Heart left ventricle (tissue), 16 donors: ENCODE data around the gene GRM1. TPM values are rescaled to one million over a fixed set of nuclear protein-coding genes. Genes with fewer than 3 reads are reported as not detected.
A peak's percentile ranks its signal among the peaks of the same experiment; 100 is the strongest.

Experiments
- ATAC-seq, 4 donors: fragments of 200-7000 bp; cut with Tn5 transposase; one replicate each; pipeline ENCODE4 v1.9.1; 2020 to 2022; ENCODE audit warnings: moderate library complexity in 4 of 4, mild to moderate bottlenecking in 3 of 4, moderate number of reproducible peaks in 1 of 4
- DNase-seq, 5 donors: peaks; one replicate each; pipeline ENCODE4 v3.0.0-alpha.2; 2020
- H3K27ac ChIP-seq, 12 donors: fragments of 200-600 bp; sonication (generic) in 4 of 12; one replicate each; pipeline versions ENCODE4 v1.5.0 to v1.8.0; 2016 to 2022; ENCODE audit warnings: mild to moderate bottlenecking in 2 of 12
- H3K27me3 ChIP-seq, 9 donors: fragments of 200-600 bp; sonication (generic) in 2 of 9; one replicate each; pipeline versions ENCODE4 v1.5.1 to v1.8.0; 2016 to 2022; ENCODE audit warnings: mild to moderate bottlenecking in 3 of 9
- H3K36me3 ChIP-seq, 9 donors: fragments of 200-600 bp; sonication (generic) in 2 of 9; one replicate each; pipeline versions ENCODE4 v1.5.0 to v1.8.0; 2018 to 2022; ENCODE audit warnings: mild to moderate bottlenecking in 2 of 9
- H3K4me1 ChIP-seq, 12 donors: fragments of 200-600 bp; sonication (generic) in 4 of 12; one replicate each; pipeline versions ENCODE4 v1.5.0 to v1.8.0; 2016 to 2022; ENCODE audit warnings: mild to moderate bottlenecking in 3 of 12
- H3K4me3 ChIP-seq, 12 donors: fragments of 200-600 bp; sonication (generic) in 4 of 12; one replicate each; pipeline versions ENCODE4 v1.5.0 to v1.8.0; 2017 to 2022; ENCODE audit warnings: mild to moderate bottlenecking in 9 of 12, moderate library complexity in 4 of 12
- H3K9me3 ChIP-seq, 12 donors: fragments of 200-600 bp; sonication (generic) in 4 of 12; one replicate each; pipeline versions ENCODE4 v1.5.0 to v1.8.0; 2016 to 2022; ENCODE audit warnings: mild to moderate bottlenecking in 1 of 12
- CTCF ChIP-seq, 12 donors: fragments of 200-600 bp; sonication (generic) in 4 of 12; IDR thresholded peaks; one replicate each; pipeline versions ENCODE4 v1.5.0 to v1.8.0; 2018 to 2022; ENCODE audit warnings: antibody characterized with exemption in 12 of 12, mild to moderate bottlenecking in 5 of 12
- POLR2A ChIP-seq, 2 donors: fragments of 450-650 bp; IDR thresholded peaks; one replicate each; pipeline ENCODE4 v1.6.1; 2017; ENCODE audit warnings: antibody characterized with exemption in 2 of 2, mild to moderate bottlenecking in 2 of 2, moderate library complexity in 2 of 2
- WGBS, 4 donors: extraction: QIAGEN DNeasy Blood & Tissue Kit in 2 of 4; methylation state at CpG; one replicate each; pipeline versions ENCODE4 v1.1.5 to v1.1.7; 2013 to 2018; 5-methylcytosine and 5-hydroxymethylcytosine counted together
- intact Hi-C, 10 donors: fragments of 100-400 bp; cut with DNase I; formaldehyde crosslinking; loops; one replicate each; pipeline versions ENCODE4 v1.11.1 to v1.14.2; 2022
- polyA plus RNA-seq, 2 donors: library from polyadenylated mRNA; stranded (reverse); fragments of 200-250 nt; gene quantifications; one replicate each; pipeline ENCODE4 v1.2.3, GENCODE V29; 2013
- total RNA-seq, 9 donors: library from RNA; depleted of rRNA in 2 of 9; stranded (reverse); fragments of >200 nt in 2 of 9; fragmentation: NEBNext Ultra II Directional in 3 of 9; extraction: Animal tissue kit (Norgen Biotek cat#: 25700) in 3 of 9; gene quantifications; one replicate each; pipeline versions ENCODE4 v1.1.0 to v1.2.4, GENCODE V29; 2016 to 2023
- donor health status: ischemic (EF 13 %, LVEDD 7.1; RV severe dilation, severe dysfunction).
- donor health status: healthy with polysubstance abuse.
- donor health status: DM: no; HTN: yes; CAD: no.
- donor health status: DM: no; HTN: no; CAD: no.
- donor health status: ischemic (EF 25% LVEDD 6.9; RV normal size, moderate dysfunction).
- donor health status: ischemic (EF 25% LVEDD 5.7; RV mildly dilated, moderate dysfunction).
- donor health status: healthy.
- donor health status: DM: yes; HTN: yes; CAD: no.
- donor health status: ischemic (EF 35%, LVEDD 5.7; RV mildly dilated, moderate dysfunction).
- donor health status: nonischemic (EF 11% LVEDD 7.7; RV severe dilation, severe dysfunction).
- donor health status: DM: yes; HTN: yes; CAD: no.
- donor health status: PGD.
- donor health status: ischemic (EF 29% LVEDD 5.4; RV normal size, mild dysfunction).
- donor health status: nonischemic (EF 23%, LVEDD 6.1; RV moderate dilation, normal function).

GRM1 gene
- total and polyA plus RNA-seq, 11 donors, result 0.62 to 6.9 (median 4.7) TPM

GRCh38 chr6:146347690-146348089 is 318.8 kb downstream of the GRM1 start:
- DNase-seq, result no peak
- no peaks in the 10 kb centered on the region for H3K9me3 ChIP-seq
- H3K27ac ChIP-seq, result no peak overlapping the region
- peaks cover 0 to 16% (median 0%) of the 10 kb centered on the region in 12 donors for H3K4me1 ChIP-seq
- no peak overlapping the region for H3K4me3 ChIP-seq
- peak in 2 of 4 donors; percentile 63 to 78 for ATAC-seq
- H3K27me3 ChIP-seq, result no peaks in the 10 kb centered on the region
- 51 to 80% (median 72%) methylated on average over 3 of the region's 3 CpGs for WGBS, 4 donors
- intact Hi-C loops, result loop anchor here in 1 of 10 donors (5.0 kb wide), 1 partner anchor 75 kb away; no protein-coding TSS in a partner anchor
- TF ChIP-seq CTCF (IDR thresholded peaks at IDR 0.05), result no peak
- no peak for TF ChIP-seq POLR2A (IDR thresholded peaks at IDR 0.05)
- no peaks in the 10 kb centered on the region for H3K36me3 ChIP-seq

- Histone ChIP-seq H3K36me3 (no peaks in the 10 kb centered on the region), H3K9me3 (no peaks in the 10 kb centered on the region), H3K4me3 (no peak overlapping the region), H3K27ac (no peak overlapping the region), H3K4me1 (peaks cover 0 to 23% (median 0%) of the 10 kb centered on the region in 12 donors), H3K27me3 (no peaks in the 10 kb centered on the region)
- intact Hi-C loops, result no loop called here
- WGBS, 4 donors, result 50 to 63% (median 54%) methylated on average over 3 of the region's 3 CpGs
- DNase-seq (no peak), ATAC-seq (no peak)
- TF ChIP-seq POLR2A (IDR thresholded peaks at IDR 0.05) (no peak), CTCF (IDR thresholded peaks at IDR 0.05) (no peak)
Observed at GRCh38 chr6:146351018-146351417, 322.2 kb downstream of the GRM1 start.

- Histone ChIP-seq H3K36me3 (no peaks in the 10 kb centered on the region), H3K4me3 (no peak overlapping the region), H3K9me3 (no peaks in the 10 kb centered on the region), H3K4me1 (peaks cover 0 to 25% (median 0%) of the 10 kb centered on the region in 12 donors), H3K27ac (no peak overlapping the region), H3K27me3 (no peaks in the 10 kb centered on the region)
- intact Hi-C loops, result no loop called here
- TF ChIP-seq CTCF (IDR thresholded peaks at IDR 0.05) (no peak), POLR2A (IDR thresholded peaks at IDR 0.05) (no peak)
- no peak for DNase-seq
- ATAC-seq, result no peak
- 78 to 81% (median 80%) methylated on average over 5 of the region's 5 CpGs for WGBS, 4 donors
Observed at GRCh38 chr6:146352163-146352562, 323.3 kb downstream of the GRM1 start.

GRCh38 chr6:146354451-146354850 is 325.6 kb downstream of the GRM1 start:
- Histone ChIP-seq H3K27ac (peak overlapping the region in 1 of 12 donors; percentile 37), H3K9me3 (no peaks in the 10 kb centered on the region), H3K4me3 (no peak overlapping the region), H3K36me3 (no peaks in the 10 kb centered on the region), H3K27me3 (no peaks in the 10 kb centered on the region), H3K4me1 (peaks cover 0 to 48% (median 7%) of the 10 kb centered on the region in 12 donors)
- TF ChIP-seq POLR2A (IDR thresholded peaks at IDR 0.05) (no peak), CTCF (IDR thresholded peaks at IDR 0.05) (no peak)
- DNase-seq (no peak), ATAC-seq (no peak)
- intact Hi-C loops, result no loop called here
- 66 to 81% (median 75%) methylated on average over 3 of the region's 3 CpGs for WGBS, 4 donors
